NB4 (cell line): Measurements from ENCODE around the gene ZNF816.

ENCODE experiments used
- DNase-seq: peaks from one replicate; pipeline ENCODE4 v3.0.0; 2010; ENCODE audit warnings: low read depth
- H3K4me3 ChIP-seq: one replicate; pipeline ENCODE4 v1.5.1; 2011; ENCODE audit warnings: mild to moderate bottlenecking, low read depth, low read length, moderate library complexity
- MYC ChIP-seq: IDR thresholded peaks from 2 replicates; pipeline ENCODE4 v1.6.1; 2011; ENCODE audit warnings: low read depth, low read length
- POLR2A ChIP-seq: IDR thresholded peaks from 2 replicates; pipeline ENCODE4 v1.6.1; 2011; ENCODE audit warnings: mild to moderate bottlenecking; ENCODE audit not compliant: insufficient read length; ENCODE audit errors: extremely low read depth
- TF ChIP-seq, protein P1 (sequence below): IDR thresholded peaks from 2 replicates; pipeline ENCODE4 v1.6.1; 2011; ENCODE audit warnings: low read depth, low read length
- TF ChIP-seq, protein P2 (sequence below): IDR thresholded peaks from one replicate; pipeline ENCODE4 v1.5.1; 2012; ENCODE audit warnings: low read depth, low read length

Gene ZNF816

DNA sequence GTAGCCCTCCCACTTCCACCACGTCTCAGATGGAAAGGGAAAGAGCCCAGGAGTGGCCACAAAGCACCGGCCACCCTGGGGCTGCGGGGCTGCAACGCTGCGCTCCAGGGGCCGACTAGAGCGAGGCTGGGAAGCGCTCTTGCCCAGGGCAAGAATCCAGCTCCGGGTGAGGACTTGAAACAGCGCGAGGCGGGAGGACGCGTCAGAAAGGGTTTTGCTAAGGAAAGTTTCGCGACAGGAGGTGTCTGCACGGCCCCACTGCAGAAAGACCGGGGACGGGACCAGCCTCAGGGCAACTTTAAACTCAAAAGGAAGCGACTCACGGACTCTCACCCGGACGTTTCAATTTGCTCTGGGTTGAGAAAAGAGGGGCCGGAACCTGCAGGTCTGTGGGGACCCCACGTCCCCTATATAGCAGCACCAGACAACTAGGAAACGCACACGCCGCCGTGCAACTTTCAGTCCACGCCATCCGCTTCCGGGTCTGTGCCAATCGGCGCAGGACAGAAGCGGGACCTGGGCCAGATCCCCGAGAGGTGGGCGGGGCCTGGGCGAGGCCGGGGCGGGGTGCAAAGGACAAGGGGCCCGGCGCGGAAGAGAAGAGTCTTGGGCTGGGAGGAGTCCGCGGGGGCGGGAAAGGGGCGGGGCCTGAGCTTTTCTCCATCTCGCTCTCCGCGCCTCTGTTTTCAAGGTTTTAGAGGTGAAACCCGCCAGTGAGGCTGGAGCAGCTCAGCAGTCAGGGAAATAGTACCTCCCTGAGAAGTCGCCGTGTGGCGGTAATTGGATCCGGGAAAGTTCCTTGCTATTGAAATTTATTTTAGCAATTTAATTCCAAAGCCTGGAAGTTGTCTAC, at the start of gene ZNF816:
Gene ZNF816 (minus strand): TSS at position 488 of the 853 bp plus-strand sequence. CDS start 6,792 bp downstream, outside the sequence.
- peak within 1 kb of the TSS; percentile 94 for H3K4me3 ChIP-seq
- TF ChIP-seq, protein P1, sequence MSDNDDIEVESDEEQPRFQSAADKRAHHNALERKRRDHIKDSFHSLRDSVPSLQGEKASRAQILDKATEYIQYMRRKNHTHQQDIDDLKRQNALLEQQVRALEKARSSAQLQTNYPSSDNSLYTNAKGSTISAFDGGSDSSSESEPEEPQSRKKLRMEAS: peak; percentile 65; the same call in 1 of the 2 replicates
- TF ChIP-seq POLR2A (peak; percentile 90), MYC (peak; percentile 35; the same call in 1 of the 2 replicates)
- TF ChIP-seq, protein P2, sequence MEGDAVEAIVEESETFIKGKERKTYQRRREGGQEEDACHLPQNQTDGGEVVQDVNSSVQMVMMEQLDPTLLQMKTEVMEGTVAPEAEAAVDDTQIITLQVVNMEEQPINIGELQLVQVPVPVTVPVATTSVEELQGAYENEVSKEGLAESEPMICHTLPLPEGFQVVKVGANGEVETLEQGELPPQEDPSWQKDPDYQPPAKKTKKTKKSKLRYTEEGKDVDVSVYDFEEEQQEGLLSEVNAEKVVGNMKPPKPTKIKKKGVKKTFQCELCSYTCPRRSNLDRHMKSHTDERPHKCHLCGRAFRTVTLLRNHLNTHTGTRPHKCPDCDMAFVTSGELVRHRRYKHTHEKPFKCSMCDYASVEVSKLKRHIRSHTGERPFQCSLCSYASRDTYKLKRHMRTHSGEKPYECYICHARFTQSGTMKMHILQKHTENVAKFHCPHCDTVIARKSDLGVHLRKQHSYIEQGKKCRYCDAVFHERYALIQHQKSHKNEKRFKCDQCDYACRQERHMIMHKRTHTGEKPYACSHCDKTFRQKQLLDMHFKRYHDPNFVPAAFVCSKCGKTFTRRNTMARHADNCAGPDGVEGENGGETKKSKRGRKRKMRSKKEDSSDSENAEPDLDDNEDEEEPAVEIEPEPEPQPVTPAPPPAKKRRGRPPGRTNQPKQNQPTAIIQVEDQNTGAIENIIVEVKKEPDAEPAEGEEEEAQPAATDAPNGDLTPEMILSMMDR: no peak
- DNase-seq: peak; percentile 97

DNA sequence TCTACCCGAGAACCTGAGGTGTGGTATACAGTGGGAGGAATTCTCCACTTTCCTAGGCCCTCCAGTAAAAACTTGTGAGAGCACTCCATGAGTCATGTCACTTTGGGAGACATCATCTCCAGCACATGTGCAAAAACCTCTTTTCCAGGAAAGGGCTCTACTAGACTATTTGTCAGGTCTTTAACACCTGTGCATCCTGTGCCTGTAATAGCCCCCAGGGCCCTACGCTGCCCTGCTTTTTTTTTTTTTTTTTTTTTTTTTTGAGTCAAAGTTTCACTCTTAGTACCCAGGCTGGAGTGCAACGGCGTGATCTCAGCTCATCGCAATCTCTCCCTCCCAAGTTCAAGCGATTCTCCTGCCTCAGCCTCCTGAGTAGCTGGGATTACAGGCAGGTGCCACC, 49.3 kb upstream of the ZNF816 start:
- no peak for DNase-seq
- no peak overlapping the region for H3K4me3 ChIP-seq
- TF ChIP-seq POLR2A (no peak), MYC (no peak)
- TF ChIP-seq, protein P1: no peak
- TF ChIP-seq, protein P2: no peak

DNA sequence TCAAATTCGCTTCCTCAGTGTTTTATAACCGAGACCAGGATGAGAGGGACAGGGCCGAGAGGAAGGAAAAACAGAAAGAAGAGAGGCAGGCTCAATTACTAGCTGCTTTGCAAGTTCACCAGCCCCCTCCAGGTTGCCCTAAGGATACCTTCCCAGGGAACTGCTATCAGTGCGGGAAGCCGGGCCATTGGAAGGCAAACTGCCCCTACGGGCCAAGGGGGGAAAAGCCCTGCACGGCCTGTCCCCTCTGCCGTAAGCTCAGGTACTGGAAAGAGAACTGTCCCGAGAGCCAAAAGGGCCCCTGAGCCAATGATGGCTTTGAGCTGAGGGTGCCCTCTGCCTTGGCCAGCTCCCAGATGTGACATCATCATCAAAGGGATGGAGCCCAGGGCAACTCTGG, 47.8 kb upstream of the ZNF816 start:
- TF ChIP-seq MYC: no peak
- TF ChIP-seq POLR2A: no peak
- TF ChIP-seq, protein P2: no peak
- TF ChIP-seq, protein P1: no peak
- no peak for DNase-seq

DNA sequence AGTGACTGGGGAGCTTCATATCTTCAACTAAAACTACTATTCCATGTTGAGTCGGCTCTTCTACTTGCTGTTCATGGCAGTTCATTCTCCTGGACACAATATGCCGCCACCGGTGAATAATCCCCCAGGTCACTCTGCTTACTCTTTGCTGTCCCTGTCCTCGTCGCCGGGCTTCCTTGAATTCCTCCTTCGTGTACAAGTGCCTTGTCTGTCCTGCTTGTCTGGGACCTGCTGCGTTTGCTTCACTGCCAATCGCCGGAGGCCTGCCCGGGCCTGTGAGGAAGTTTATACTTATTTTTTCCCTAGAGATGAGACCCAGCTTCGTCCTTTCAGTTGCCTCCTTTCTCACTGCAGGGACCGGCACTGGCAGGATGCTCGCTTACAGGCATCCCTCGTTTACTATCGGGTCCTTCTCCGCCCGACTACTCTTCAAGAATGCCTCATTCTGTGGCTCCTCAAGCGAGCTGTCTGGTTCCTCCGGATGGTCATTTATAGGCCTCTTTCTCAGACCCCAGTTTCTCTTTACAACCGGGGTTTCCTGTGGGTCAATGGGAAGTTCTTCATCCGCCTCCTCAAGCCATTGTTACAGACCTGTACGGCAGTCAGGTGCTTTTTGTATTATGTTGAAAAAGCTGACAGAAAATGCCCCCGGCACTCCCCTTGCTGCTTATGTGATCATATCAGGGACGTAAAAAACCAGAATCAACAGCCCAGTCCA, 45.5 kb upstream of the ZNF816 start:
- no peak for DNase-seq
- TF ChIP-seq, protein P2: no peak
- TF ChIP-seq MYC (no peak), POLR2A (no peak)
- TF ChIP-seq, protein P1: no peak
- H3K4me3 ChIP-seq: no peak overlapping the region

More for the DNA sequence above, 47.8 kb upstream of the ZNF816 start:
- H3K4me3 ChIP-seq: no peak overlapping the region

DNA sequence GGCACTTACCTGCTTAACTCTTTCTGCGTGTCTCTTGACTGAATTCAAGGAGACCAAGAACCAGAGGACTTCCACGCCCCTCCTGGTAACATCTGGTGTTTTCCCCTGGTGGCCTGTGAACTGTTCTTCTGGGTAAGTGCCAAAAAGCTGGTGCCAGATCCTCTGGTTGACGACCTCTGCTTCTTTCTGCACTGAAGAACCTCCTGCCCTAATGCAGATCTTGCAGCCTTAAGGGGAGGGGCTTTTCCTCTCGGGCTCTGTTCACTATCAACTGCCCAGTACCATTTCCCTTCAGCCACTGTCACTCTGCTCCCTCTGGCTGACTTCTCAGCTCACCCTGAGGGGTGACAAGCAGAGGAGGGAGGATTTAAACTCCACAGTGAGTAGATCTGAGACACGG, 44.9 kb upstream of the ZNF816 start:
- TF ChIP-seq POLR2A (no peak), MYC (no peak)
- TF ChIP-seq, protein P2: no peak
- TF ChIP-seq, protein P1: no peak
- no peak overlapping the region for H3K4me3 ChIP-seq
- no peak for DNase-seq
